Stimulated activated CD8-positive, alpha-beta memory T cell treated with anti-CD3 and anti-CD28 coated beads, Interleukin-7, amount 100 ng/mL, for 4 hours (primary cell): ENCODE results near the gene WNT3A.

Experiments used
- DNase-seq, 2 donors: peaks; one replicate each; pipeline ENCODE4 v3.0.0-alpha.2; 2020; ENCODE audit warnings: low read depth in 2 of 2

WNT3A gene

GRCh38 chr1:228100822-228101613, 94.2 kb downstream of the WNT3A start:
- DNase-seq: no peak

- DNase-seq: no peak
Measured at GRCh38 chr1:228101614-228101993, 94.8 kb downstream of the WNT3A start.

GRCh38 chr1:228101994-228102790, 95.4 kb downstream of the WNT3A start:
- peak in 1 of 2 donors; percentile 47 for DNase-seq

- peak; percentile 87 to 91 for DNase-seq
Measured at GRCh38 chr1:228102791-228103620, 96.2 kb downstream of the WNT3A start, which contains the start of gene C1orf35. TSS of gene C1orf35 (minus strand) at chr1:228103325. CDS start at chr1:228103227, 98 bp downstream.

- DNase-seq: no peak
Measured at GRCh38 chr1:228104526-228105269, 97.9 kb downstream of the WNT3A start.

GRCh38 chr1:228105270-228105995, 98.6 kb downstream of the WNT3A start:
- no peak for DNase-seq

- DNase-seq: no peak
Measured at GRCh38 chr1:228105996-228106799, 99.4 kb downstream of the WNT3A start.

- no peak for DNase-seq
Measured at GRCh38 chr1:228106800-228107054, 99.9 kb downstream of the WNT3A start.

GRCh38 chr1:228107636-228108035, 100.8 kb downstream of the WNT3A start:
- DNase-seq: no peak

GRCh38 chr1:228108055-228108690, 101.4 kb downstream of the WNT3A start:
- no peak for DNase-seq

GRCh38 chr1:228108742-228109072, 101.9 kb downstream of the WNT3A start:
- no peak for DNase-seq

GRCh38 chr1:228109073-228109961, 102.5 kb downstream of the WNT3A start, which contains the start of gene MRPL55:
TSS of gene MRPL55 (minus strand) at chr1:228109299. CDS start at chr1:228108260, 1,039 bp downstream.
- peak; percentile 95 to 97 for DNase-seq

- no peak for DNase-seq
Measured at GRCh38 chr1:228109962-228110488, 103.2 kb downstream of the WNT3A start.

- no peak for DNase-seq
Measured at GRCh38 chr1:228110556-228110955, 103.8 kb downstream of the WNT3A start.
